SK-N-SH (cell line): Measurements from ENCODE around the gene SREK1. TPM values are rescaled to one million over a fixed set of nuclear protein-coding genes. Genes with fewer than 3 reads are reported as not detected.
"Not testable (repeated sequence)": the region's sequence is repeated elsewhere in the genome, so short reads cannot be mapped to it uniquely, and the experiment has no call there.

ENCODE experiments used
- CTCF ChIA-PET: fragments of 300-600, 350-600 bp; formaldehyde crosslinking; extraction: SDS; loops from one replicate; lab custom pipeline; 2021; lab: Yijun Ruan, JAX
- POLR2A ChIA-PET: fragments of 350-600 bp; sonication (Branson Sonifier 250); formaldehyde crosslinking; extraction: SDS; loops from one replicate; lab custom pipeline; 2020; ENCODE audit warnings: antibody characterized with exemption, inconsistent platforms; lab: Yijun Ruan, JAX
- DNase-seq: peaks from one replicate; pipeline ENCODE4 v3.0.0; 2012
- H2AFZ ChIP-seq: fragments of 200-600 bp; sonication (generic); 2 replicates; pipeline ENCODE4 v1.8.1; 2016; ENCODE audit warnings: antibody characterized with exemption, mild to moderate bottlenecking, low read depth
- H3F3A ChIP-seq: fragments of 200-600 bp; sonication (generic); replicated peaks from 2 replicates; pipeline ENCODE3; 2016; ENCODE audit warnings: antibody characterized with exemption, mild to moderate bottlenecking; ENCODE audit not compliant: insufficient read depth
- H3K27ac ChIP-seq, 2 experiments: fragments of 200-500 bp in 1 of 2; fragments of 200-600 bp in 1 of 2; sonication (Bioruptor generic) in 1 of 2; sonication (generic), shearing (Covaris generic) in 1 of 2; 2 replicates each; pipeline versions ENCODE4 v1.5.1 to v1.6.1; 2014 to 2016; ENCODE audit warnings: low read depth in 2 of 2, inconsistent platforms in 1 of 2, low read length in 1 of 2, mild to moderate bottlenecking in 1 of 2, mixed read lengths in 1 of 2
- H3K27me3 ChIP-seq: fragments of 200-600 bp; sonication (generic), shearing (Covaris generic); 2 replicates; pipeline ENCODE4 v1.6.1; 2016; ENCODE audit warnings: mixed run types; ENCODE audit not compliant: insufficient read depth
- H3K36me3 ChIP-seq, 2 experiments: fragments of 200-500 bp in 1 of 2; fragments of 200-600 bp in 1 of 2; sonication (Bioruptor generic) in 1 of 2; sonication (generic) in 1 of 2; replicated peaks in 1 of 2; 2 replicates each; pipeline versions ENCODE3 to v1.5.1; 2014 to 2016; ENCODE audit warnings: low read length in 1 of 2, mild to moderate bottlenecking in 1 of 2; ENCODE audit not compliant: insufficient read depth in 2 of 2, control insufficient read depth in 1 of 2
- H3K4me1 ChIP-seq, 2 experiments: fragments of 200-500 bp in 1 of 2; fragments of 200-600 bp in 1 of 2; sonication (Bioruptor generic) in 1 of 2; sonication (generic), shearing (Covaris generic) in 1 of 2; 2 replicates each; pipeline versions ENCODE4 v1.5.1 to v1.6.1; 2014 to 2016; ENCODE audit warnings: low read depth in 1 of 2, low read length in 1 of 2, mixed run types in 1 of 2; ENCODE audit not compliant: insufficient read depth in 2 of 2, control insufficient read depth in 1 of 2
- H3K4me2 ChIP-seq: fragments of 200-600 bp; sonication (generic), shearing (Covaris generic); 2 replicates; pipeline ENCODE4 v1.6.1; 2017; ENCODE audit warnings: mixed run types
- H3K4me3 ChIP-seq, 2 experiments: fragments of 200-500 bp in 1 of 2; fragments of 200-600 bp in 1 of 2; sonication (Bioruptor generic) in 1 of 2; sonication (generic), shearing (Covaris generic) in 1 of 2; 2 replicates each; pipeline versions ENCODE4 v1.5.1 to v1.8.1; 2014 to 2016; ENCODE audit warnings: low read depth in 2 of 2, inconsistent platforms in 1 of 2, low read length in 1 of 2, mild to moderate bottlenecking in 1 of 2, mixed read lengths in 1 of 2, moderate library complexity in 1 of 2
- H3K79me2 ChIP-seq: fragments of 200-600 bp; sonication (generic); 2 replicates; pipeline ENCODE4 v1.8.1; 2017; ENCODE audit warnings: mild to moderate bottlenecking; ENCODE audit not compliant: insufficient read depth
- H3K9ac ChIP-seq: fragments of 200-600 bp; sonication (generic); 2 replicates; pipeline ENCODE4 v1.6.1; 2017; ENCODE audit warnings: mixed run types
- H3K9me2 ChIP-seq: fragments of 200-600 bp; sonication (generic); 2 replicates; pipeline ENCODE4 v1.6.1; 2017; ENCODE audit warnings: mixed run types
- H3K9me3 ChIP-seq: fragments of 200-600 bp; sonication (generic); 2 replicates; pipeline ENCODE4 v1.6.1; 2017; ENCODE audit warnings: mixed run types, mild to moderate bottlenecking, moderate library complexity
- H4K20me1 ChIP-seq: fragments of 200-600 bp; sonication (generic); 2 replicates; pipeline ENCODE4 v1.6.1; 2017; ENCODE audit warnings: mild to moderate bottlenecking, mixed run types; ENCODE audit not compliant: insufficient read depth
- CTCF ChIP-seq: fragments of 200-600 bp; sonication (generic); IDR thresholded peaks from 2 replicates; pipeline ENCODE4 v1.6.1; 2017; ENCODE audit warnings: antibody characterized with exemption, mild to moderate bottlenecking, moderate library complexity
- ELF1 ChIP-seq: IDR thresholded peaks from 2 replicates; pipeline ENCODE4 v1.4.0; 2012
- EZH2phosphoT487 ChIP-seq: fragments of 200-600 bp; sonication (generic); IDR thresholded peaks from 2 replicates; pipeline ENCODE4 v1.6.1; 2017; ENCODE audit warnings: low read depth, mixed run types, mild to moderate bottlenecking, antibody characterized with exemption, moderate library complexity, borderline replicate concordance
- GABPA ChIP-seq: IDR thresholded peaks from 2 replicates; pipeline ENCODE4 v1.4.0; 2012; ENCODE audit warnings: low read depth, mild to moderate bottlenecking
- IRF3 ChIP-seq: fragments of 150-350 bp; IDR thresholded peaks from 2 replicates; pipeline ENCODE4 v1.6.1; 2016; ENCODE audit warnings: mild to moderate bottlenecking, low read depth, low read length
- MAX ChIP-seq: IDR thresholded peaks from 2 replicates; pipeline ENCODE4 v1.4.0; 2012; ENCODE audit warnings: low read depth
- MEF2A ChIP-seq: IDR thresholded peaks from 2 replicates; pipeline ENCODE4 v1.4.0; 2012; ENCODE audit warnings: low read depth, borderline replicate concordance
- MXI1 ChIP-seq: IDR thresholded peaks from 2 replicates; pipeline ENCODE4 v1.6.1; 2012; ENCODE audit warnings: mild to moderate bottlenecking, low read depth, low read length, improper control_type of control experiment
- NFIC ChIP-seq: IDR thresholded peaks from 2 replicates; pipeline ENCODE4 v1.4.0; 2012; ENCODE audit warnings: borderline replicate concordance
- NRF1 ChIP-seq: IDR thresholded peaks from 2 replicates; pipeline ENCODE4 v1.6.1; 2012; ENCODE audit warnings: low read depth, mild to moderate bottlenecking, low read length
- RCOR1 ChIP-seq: fragments of 150-350 bp; IDR thresholded peaks from 2 replicates; pipeline ENCODE4 v1.6.1; 2017; ENCODE audit warnings: antibody characterized with exemption, low read length
- RFX5 ChIP-seq: IDR thresholded peaks from 2 replicates; pipeline ENCODE4 v1.6.1; 2012; ENCODE audit warnings: mild to moderate bottlenecking, improper control_type of control experiment, low read length
- RXRA ChIP-seq: IDR thresholded peaks from 2 replicates; pipeline ENCODE4 v1.4.0; 2012; ENCODE audit warnings: low read depth, mild to moderate bottlenecking, borderline replicate concordance
- SMC3 ChIP-seq: IDR thresholded peaks from 2 replicates; pipeline ENCODE4 v1.6.1; 2012; ENCODE audit warnings: low read depth, low read length, improper control_type of control experiment
- TAF1 ChIP-seq: IDR thresholded peaks from 2 replicates; pipeline ENCODE4 v1.6.1; 2012; ENCODE audit warnings: low read depth, mild to moderate bottlenecking, low read length, moderate library complexity, borderline replicate concordance
- USF2 ChIP-seq: fragments of 150-350 bp; IDR thresholded peaks from 2 replicates; pipeline ENCODE4 v1.6.1; 2017; ENCODE audit warnings: antibody characterized with exemption, low read length, low read depth, borderline replicate concordance
- ZBTB33 ChIP-seq: IDR thresholded peaks from 2 replicates; pipeline ENCODE4 v1.4.0; 2012; ENCODE audit warnings: low read depth, borderline replicate concordance
- WGBS: methylation state at CpG from one replicate; pipeline ENCODE4 v1.1.6; 2017; ENCODE audit warnings: low lambda C conversion rate; 5-methylcytosine and 5-hydroxymethylcytosine counted together
- polyA plus RNA-seq, 3 experiments: library from polyadenylated mRNA; depleted of rRNA; stranded (reverse); fragments of >200 nt; gene quantifications; 2 replicates each; pipeline ENCODE4 v1.2.3, GENCODE V29; 2012

The SREK1 gene
- polyA plus RNA-seq, 1 of the 3 experiments (the other 2 are of a cell fraction), result 17.5 TPM

- Histone ChIP-seq H3K27me3 (no peaks in the 10 kb centered on the region), H3K79me2 (no peaks in the 10 kb centered on the region), H3K9me3 (no peaks in the 10 kb centered on the region; the same call in 1 of the 2 replicates), H3F3A (no peaks in the 10 kb centered on the region), H3K4me2 (no peak overlapping the region), H3K4me3 (no peak overlapping the region), H3K27ac (no peak overlapping the region), H3K9me2 (no peaks in the 10 kb centered on the region), H2AFZ (no peak overlapping the region), H3K9ac (no peak overlapping the region), H3K36me3 (no peaks in the 10 kb centered on the region), H3K4me1 (no peaks in the 10 kb centered on the region), H4K20me1 (no peaks in the 10 kb centered on the region)
- no peak for TF ChIP-seq IRF3
- ChIA-PET CTCF (interaction anchor here (1.0 kb wide), 1 partner anchor 10 kb away, joined by 3 read pairs; the partner anchor contains the start of gene SREK1), POLR2A (no interaction called here)
- WGBS, result 100% methylated on average over 1 of the region's 1 CpG
- no peak for DNase-seq
These were observed 9.7 kb upstream of the SREK1 start for GRCh38 chr5:66134407-66134861.

GRCh38 chr5:66136053-66136452, 8.0 kb upstream of the SREK1 start:
- Histone ChIP-seq H3K79me2 (no peaks in the 10 kb centered on the region), H3K27ac (no peak overlapping the region), H2AFZ (no peak overlapping the region), H3K27me3 (no peaks in the 10 kb centered on the region)
- TF ChIP-seq ELF1, result no peak
- TF ChIP-seq GABPA, result no peak
- no peak for TF ChIP-seq EZH2phosphoT487
- TF ChIP-seq USF2, result no peak
- TF ChIP-seq RCOR1, result no peak
- TF ChIP-seq SMC3, result no peak
- no peak for TF ChIP-seq TAF1
- TF ChIP-seq MEF2A, result no peak
- no peak for TF ChIP-seq MAX
- no peak for TF ChIP-seq NRF1
- TF ChIP-seq RFX5, result no peak
- no peak for TF ChIP-seq RXRA
- no peak for TF ChIP-seq NFIC
- TF ChIP-seq CTCF, result no peak
- no peak for TF ChIP-seq ZBTB33
- TF ChIP-seq MXI1, result no peak
- TF ChIP-seq, all 33 proteins: peak for 0
- Histone ChIP-seq H3K36me3 (no peaks in the 10 kb centered on the region), H3K9ac (no peak overlapping the region), H3K4me1 (no peaks in the 10 kb centered on the region), H3K9me3 (no peaks in the 10 kb centered on the region), H3K4me2 (no peak overlapping the region), H3F3A (no peaks in the 10 kb centered on the region), H3K4me3 (no peak overlapping the region), H3K9me2 (no peaks in the 10 kb centered on the region), H4K20me1 (no peaks in the 10 kb centered on the region)
- ChIA-PET POLR2A (no interaction called here), CTCF (no interaction called here)
- 70% methylated on average over 2 of the region's 2 CpGs for WGBS
- no peak for DNase-seq

GRCh38 chr5:66136944-66137343, 7.2 kb upstream of the SREK1 start:
- WGBS, result 70% methylated on average over 3 of the region's 3 CpGs
- H3K4me1 ChIP-seq, result not testable (repeated sequence)

More at GRCh38 chr5:66136944-66137343, 7.2 kb upstream of the SREK1 start:
- H2AFZ ChIP-seq, POLR2A ChIA-PET, CTCF ChIA-PET, H3K79me2 ChIP-seq, H3K9me3 ChIP-seq, H3K4me2 ChIP-seq, DNase-seq, H3F3A ChIP-seq, H3K9me2 ChIP-seq, H3K27me3 ChIP-seq, H3K9ac ChIP-seq, H3K4me3 ChIP-seq, H3K36me3 ChIP-seq, H3K27ac ChIP-seq, H4K20me1 ChIP-seq: not testable (repeated sequence)
